ENCODE measurements around the gene BTBD6. TPM values are rescaled to one million over a fixed set of nuclear protein-coding genes. Genes with fewer than 3 reads are reported as not detected.

BTBD6 gene
- total RNA-seq, result 33.8 and 55.8 TPM in 2 replicates

GRCh38 chr14:105248368-105249181 lies at the start of gene BTBD6:
TSS of gene BTBD6 (plus strand) at chr14:105248533. CDS start at chr14:105248712, 179 bp downstream.
- DNase-seq (ENCODE audit: low read depth in 2 of 2), result peak; percentile 90 to 91

- no peak for DNase-seq (ENCODE audit: low read depth in 2 of 2)
Observed at GRCh38 chr14:105198588-105198987, 49.7 kb upstream of the BTBD6 start.

- peak; percentile 87 to 91 for DNase-seq (ENCODE audit: low read depth in 2 of 2)
Observed at GRCh38 chr14:105199093-105199492, 49.2 kb upstream of the BTBD6 start.

GRCh38 chr14:105200074-105200473 lies 48.3 kb upstream of the BTBD6 start:
- no peak for DNase-seq (ENCODE audit: low read depth in 2 of 2)

- no peak for DNase-seq (ENCODE audit: low read depth in 2 of 2)
Observed at GRCh38 chr14:105200641-105201040, 47.7 kb upstream of the BTBD6 start.

GRCh38 chr14:105201156-105201924 lies 47.0 kb upstream of the BTBD6 start:
- DNase-seq (ENCODE audit: low read depth in 2 of 2), result peak in 1 of 2 donors; percentile 41

GRCh38 chr14:105201925-105202513 lies 46.3 kb upstream of the BTBD6 start:
- DNase-seq (ENCODE audit: low read depth in 2 of 2), result no peak

- DNase-seq (ENCODE audit: low read depth in 2 of 2), result peak; percentile 64 to 70
Observed at GRCh38 chr14:105203057-105203531, 45.2 kb upstream of the BTBD6 start.

- DNase-seq (ENCODE audit: low read depth in 2 of 2), result no peak
Observed at GRCh38 chr14:105203701-105204100, 44.6 kb upstream of the BTBD6 start.

GRCh38 chr14:105204206-105204930 lies 44.0 kb upstream of the BTBD6 start:
- DNase-seq (ENCODE audit: low read depth in 2 of 2), result peak in 1 of 2 donors; percentile 59

- no peak for DNase-seq (ENCODE audit: low read depth in 2 of 2)
Observed at GRCh38 chr14:105204931-105205672, 43.2 kb upstream of the BTBD6 start.

GRCh38 chr14:105205673-105206208 lies 42.6 kb upstream of the BTBD6 start:
- no peak for DNase-seq (ENCODE audit: low read depth in 2 of 2)

GRCh38 chr14:105206873-105207272 lies 41.5 kb upstream of the BTBD6 start:
- DNase-seq (ENCODE audit: low read depth in 2 of 2), result no peak

- no peak for DNase-seq (ENCODE audit: low read depth in 2 of 2)
Observed at GRCh38 chr14:105207460-105207901, 40.9 kb upstream of the BTBD6 start.

GRCh38 chr14:105207996-105208737 lies 40.2 kb upstream of the BTBD6 start:
- DNase-seq (ENCODE audit: low read depth in 2 of 2), result no peak

- no peak for DNase-seq (ENCODE audit: low read depth in 2 of 2)
Observed at GRCh38 chr14:105208738-105209075, 39.6 kb upstream of the BTBD6 start.

- DNase-seq (ENCODE audit: low read depth in 2 of 2), result no peak
Observed at GRCh38 chr14:105209091-105209490, 39.2 kb upstream of the BTBD6 start.

- DNase-seq (ENCODE audit: low read depth in 2 of 2), result no peak
Observed at GRCh38 chr14:105209646-105210045, 38.7 kb upstream of the BTBD6 start.

GRCh38 chr14:105210266-105211025 lies 37.9 kb upstream of the BTBD6 start:
- DNase-seq (ENCODE audit: low read depth in 2 of 2), result no peak
